GM21723 (cell line): ENCODE results near the gene TBL1Y.
"Not testable (repeated sequence)": the region's sequence is repeated elsewhere in the genome, so short reads cannot be mapped to it uniquely, and the experiment has no call there.

Source experiments
- ATAC-seq: cut with Tn5 transposase; IDR thresholded peaks from one replicate; pipeline ENCODE4 v1.9.1; 2021; ENCODE audit warnings: mild to moderate bottlenecking, moderate library complexity; ENCODE audit not compliant: unreplicated experiment

The TBL1Y gene

DNA sequence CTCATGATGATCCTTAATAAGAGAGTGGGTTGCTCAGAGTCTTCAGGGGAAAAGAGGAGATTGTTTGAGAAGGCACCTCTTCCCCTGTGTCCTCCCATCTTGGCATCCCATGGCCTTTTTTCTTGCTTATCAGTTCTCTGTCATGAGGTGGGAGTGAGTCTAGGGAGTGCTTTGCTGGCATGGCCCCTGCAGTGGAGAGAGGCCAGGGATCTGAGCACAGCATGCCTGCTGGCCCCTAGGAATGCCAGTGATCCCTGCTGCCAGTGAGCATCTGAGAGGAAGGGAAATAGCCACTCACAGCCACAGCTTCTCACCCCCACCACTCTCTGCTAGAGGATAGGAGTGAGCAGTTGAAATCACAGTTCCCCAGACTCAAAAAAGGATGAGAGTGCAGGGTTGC is 168.2 kb downstream of the TBL1Y start:
- no peak for ATAC-seq

DNA sequence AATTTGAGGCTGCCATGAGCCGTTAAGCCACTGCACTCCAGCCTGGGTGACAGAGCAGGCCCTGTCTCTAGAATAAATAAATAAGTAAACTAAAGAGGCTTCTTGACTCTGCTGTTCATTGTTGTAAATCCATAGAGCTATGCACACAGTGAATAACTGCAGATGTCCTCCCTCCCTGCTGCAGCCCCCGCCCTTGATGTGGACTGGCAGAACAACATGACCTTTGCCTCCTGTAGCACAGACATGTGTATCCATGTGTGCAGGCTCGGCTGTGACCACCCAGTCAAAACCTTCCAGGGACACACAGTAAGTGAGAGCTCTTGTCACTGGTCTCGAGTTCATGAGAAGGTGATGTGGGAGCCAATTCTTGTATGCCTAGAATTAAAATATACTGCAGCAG is 170.1 kb downstream of the TBL1Y start:
- not testable (repeated sequence) for ATAC-seq

DNA sequence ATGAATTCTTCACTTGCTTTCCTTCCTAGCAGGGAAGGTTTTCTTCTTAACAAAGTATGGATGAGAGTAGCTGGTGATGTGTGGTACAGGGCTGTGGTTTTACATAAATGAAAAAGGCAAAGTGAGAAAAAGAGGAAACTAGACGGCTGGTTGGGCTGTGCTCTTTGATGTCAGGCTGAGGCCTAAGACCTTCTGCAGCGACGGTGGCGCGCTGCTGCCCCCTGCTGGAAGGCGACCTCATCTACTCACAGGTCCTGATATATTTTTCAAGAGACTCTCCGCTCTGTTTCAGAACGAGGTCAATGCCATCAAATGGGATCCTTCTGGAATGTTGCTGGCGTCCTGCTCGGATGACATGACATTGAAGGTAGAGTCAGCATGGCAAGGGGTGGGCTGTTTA is 175.1 kb downstream of the TBL1Y start:
- no peak for ATAC-seq

DNA sequence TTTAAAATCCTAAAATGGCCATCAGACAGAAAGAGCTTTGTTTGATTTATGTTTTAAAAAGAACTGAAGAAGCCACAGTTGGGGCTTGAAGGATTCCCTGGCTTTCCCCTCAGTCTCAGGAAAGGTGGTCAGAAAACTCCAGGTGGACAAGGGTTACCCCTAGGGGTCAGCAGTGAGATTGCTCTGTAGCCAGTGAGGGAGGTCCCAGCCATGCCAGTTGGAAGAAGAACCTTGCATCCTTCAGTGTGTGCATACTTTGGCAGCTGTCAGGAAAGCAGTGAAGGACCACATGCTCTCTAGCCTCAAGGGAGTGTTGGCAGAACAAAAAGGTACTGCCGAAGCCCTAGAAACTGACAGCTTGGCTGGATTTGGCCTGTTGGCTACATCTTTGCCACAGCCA is 182.3 kb downstream of the TBL1Y start:
- no peak for ATAC-seq

DNA sequence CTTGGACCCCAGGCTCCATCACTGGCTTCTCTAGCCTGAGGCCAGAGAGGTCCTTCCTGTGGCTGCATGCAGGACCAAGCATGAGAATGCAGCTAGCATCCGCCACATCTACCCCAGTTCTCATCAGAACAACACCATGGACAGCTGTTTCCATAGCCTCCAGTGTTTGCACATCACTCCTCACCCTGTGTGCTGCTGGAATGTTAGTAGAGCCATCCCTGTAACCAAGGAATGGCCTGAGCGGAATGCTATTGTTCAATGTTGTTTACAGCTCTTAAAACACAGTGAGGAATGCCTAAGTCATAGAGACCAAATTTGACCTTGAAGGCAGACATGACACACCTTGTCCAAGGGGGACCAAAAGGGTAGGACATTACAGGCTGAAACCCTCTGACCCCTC is 183.9 kb downstream of the TBL1Y start:
- no peak for ATAC-seq

DNA sequence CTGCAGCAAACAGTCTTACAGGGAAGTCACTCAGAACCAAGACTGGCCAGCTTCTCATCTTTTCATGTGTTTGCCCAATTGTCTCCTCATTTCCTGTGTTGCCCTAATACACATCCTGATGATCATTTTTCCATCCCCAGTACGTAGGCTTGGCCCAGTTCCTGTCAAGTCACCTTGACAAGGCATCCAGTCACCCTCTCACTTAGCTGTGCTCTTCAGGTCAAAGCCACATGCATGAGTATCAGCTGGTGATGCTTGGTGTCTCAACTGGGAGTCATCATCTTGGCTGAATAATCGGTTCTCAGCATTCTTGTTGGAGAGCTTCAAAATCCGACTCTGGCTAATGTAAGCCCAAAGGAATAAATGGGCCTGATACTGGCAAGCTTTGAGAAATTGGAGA is 186.5 kb downstream of the TBL1Y start:
- ATAC-seq: no peak

DNA sequence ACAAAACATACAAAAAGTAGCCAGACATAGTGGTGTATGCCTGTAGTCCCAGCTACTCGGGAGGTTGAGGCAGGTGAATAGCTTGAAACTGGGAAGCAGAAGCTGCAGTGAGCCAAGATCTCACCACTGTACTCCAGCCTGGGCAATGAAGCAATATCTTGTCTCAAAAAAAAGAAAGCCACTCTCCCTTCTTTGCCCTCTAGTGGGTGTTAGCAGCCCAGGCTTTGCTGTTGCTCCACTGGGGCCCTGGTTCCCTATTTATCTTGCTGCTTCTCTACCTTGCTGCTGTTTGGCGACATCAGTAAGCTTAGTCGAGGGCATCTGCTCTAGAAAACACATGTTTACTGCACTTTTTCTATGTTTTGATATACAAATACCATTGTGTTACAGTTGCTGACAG is 189.2 kb downstream of the TBL1Y start:
- ATAC-seq: no peak

DNA sequence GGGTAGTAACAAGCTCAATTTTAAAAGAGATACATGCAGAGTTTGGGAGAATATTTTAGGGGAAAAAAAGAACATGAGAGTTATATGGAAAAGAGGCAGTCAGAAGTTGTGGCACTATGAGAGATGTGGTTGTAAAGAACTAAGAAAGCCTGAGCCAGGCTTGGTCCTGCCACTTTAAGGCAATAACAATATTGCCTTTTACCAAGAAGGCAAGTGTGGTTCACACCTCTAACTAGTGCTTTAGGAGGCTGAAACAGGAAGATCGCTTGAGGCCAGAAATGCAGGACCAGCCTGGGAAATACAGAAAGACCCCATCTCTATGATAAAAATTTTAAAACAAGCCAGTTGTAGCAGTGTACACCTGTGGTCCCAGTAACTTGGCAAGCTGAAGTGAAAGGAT is 192.2 kb downstream of the TBL1Y start:
- no peak for ATAC-seq

DNA sequence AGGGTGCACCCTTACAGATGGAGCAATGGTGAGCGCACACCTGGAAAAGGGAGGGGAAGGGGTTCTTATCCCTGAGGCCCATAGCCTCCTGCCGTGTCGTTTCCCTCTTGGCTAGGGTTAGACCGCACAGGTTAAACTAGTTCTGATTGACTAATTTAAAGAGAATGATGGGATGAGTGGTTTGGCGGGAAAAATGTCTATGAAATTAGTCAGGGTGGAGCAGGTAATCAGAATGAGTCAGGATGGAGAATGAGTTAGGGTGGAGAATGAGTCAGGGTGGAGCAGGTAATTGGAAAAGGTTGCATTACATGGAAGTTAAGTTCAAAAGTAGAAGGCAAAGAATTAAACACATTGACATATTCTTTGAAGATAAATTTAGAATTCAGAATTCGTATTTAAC is 196.7 kb downstream of the TBL1Y start:
- ATAC-seq: no peak

DNA sequence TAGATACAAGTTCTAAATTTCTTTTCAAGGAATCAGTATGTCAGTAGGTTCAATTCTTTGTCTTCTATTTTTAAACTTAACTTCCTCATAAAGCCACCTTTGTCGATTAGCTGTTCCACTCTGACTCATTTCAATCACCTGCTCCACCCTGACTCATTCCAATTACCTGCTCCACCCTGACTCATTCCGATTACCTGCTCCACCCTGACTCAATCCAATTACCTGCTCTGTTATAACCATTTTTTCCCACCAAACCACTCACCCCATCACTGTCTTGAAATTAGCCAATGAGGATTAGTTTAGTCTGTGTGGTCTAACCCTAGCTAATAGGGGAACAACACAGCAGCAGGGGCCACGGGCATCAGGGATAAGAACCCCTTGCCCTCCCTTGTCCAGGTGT is 199.6 kb downstream of the TBL1Y start:
- no peak for ATAC-seq

DNA sequence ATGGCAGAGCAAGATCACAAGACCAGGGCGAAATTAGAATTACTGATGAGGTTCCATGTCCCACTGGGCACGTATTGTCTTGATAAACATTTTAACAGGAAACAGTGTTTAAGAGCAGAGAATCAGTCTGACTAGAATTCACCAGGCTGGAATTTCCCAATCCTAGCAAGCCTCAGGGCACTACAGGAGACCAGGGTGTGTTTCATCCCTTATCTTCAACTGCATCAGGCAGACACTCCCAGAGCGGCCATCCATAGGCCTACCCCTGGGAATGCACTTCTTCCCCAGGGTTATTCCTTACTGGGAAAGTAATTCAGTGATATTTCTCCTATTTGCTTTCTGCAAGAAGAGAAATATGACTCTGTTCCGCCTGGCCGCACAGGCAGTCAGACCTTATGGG is 205.4 kb downstream of the TBL1Y start:
- ATAC-seq: no peak

DNA sequence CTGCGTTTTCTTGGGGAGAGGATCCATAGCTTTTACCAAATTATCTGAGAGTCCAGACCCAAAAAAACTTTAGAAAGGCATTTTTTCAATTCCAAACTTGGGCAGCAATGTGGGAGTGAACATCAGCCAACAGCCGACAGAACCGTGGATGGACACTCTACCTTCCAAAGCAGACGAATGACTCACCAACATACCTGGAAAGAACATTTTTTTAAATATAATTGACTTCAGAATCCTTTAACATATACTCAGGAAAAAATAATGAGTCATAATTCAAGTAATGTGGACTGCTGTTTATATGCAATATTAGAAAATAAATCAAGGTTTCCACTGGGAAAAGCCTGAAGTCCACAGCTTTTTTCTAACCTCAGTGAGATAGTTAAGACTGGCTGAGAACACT is 211.7 kb downstream of the TBL1Y start:
- ATAC-seq: no peak

DNA sequence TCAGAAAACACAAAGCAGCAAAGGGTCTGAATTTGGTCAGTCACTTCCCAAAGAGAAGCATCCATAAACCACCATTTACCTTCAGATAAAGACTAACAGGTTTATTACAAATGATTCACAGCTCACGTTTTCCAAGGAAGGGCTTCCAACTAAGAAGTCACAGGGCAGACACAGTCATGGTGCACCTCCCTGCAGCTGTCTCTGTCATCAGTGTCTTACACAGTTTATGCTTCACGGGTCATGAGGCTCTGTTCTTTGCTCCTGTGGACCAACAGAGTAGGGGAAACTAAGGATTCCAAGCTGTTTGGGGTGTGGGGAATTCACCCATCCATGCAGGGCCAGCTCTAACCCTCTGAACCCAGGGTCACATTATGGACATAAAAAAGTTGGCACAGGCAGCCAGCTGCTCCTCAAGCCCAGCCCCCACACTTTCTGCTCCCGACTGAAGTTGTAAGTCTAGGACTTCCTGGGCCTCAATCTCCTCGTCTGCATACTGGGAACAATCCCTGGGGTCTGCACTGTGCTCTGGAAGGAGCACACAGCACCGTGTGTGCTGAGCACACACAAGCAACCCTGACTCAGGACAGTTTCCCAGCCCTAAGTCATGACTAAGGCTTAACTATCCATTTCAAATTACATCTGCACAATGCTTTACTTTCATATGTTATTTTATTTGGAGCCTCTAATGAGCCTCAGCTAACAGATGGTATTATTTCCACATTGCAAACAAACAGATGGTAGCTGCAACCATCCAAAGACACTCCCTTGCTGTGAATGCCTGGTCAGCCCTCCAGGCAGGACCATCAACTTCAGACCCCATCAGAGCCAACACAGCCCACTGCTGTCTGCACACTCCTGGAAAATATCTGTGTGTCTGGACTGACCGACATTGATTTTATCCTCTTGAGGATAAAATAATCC is 214.9 kb downstream of the TBL1Y start:
- no peak for ATAC-seq

DNA sequence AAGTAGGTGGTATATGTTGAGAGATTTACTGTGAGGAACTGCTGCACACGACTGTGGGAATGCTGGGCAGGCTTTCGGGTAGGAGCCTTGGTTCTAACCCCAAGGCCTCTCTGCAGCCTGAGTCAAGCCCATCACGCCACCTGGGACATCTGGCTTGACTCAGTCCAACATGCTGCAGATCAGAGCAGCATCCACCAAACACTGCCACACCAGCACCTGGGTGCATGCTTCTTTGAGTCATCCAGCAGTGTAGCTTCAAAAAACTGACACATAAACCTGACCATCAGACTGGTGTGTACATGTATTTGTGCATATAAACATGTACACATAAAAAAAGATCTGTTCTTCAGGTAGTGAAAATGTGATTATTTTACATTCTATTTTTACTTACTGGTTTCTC is 217.7 kb downstream of the TBL1Y start:
- ATAC-seq: no peak
